HG03097 (cell line): ENCODE measurements around the gene SLC26A11.

Experiments used
- ATAC-seq: cut with Tn5 transposase; IDR thresholded peaks from one replicate; pipeline ENCODE4 v1.9.1; 2021; ENCODE audit not compliant: unreplicated experiment, low FRiP score

SLC26A11 gene

GRCh38 chr17:80216473-80217456, 3.5 kb upstream of the SLC26A11 start:
- no peak for ATAC-seq

- no peak for ATAC-seq
Measured at GRCh38 chr17:80217703-80218362, 2.4 kb upstream of the SLC26A11 start.

DNA sequence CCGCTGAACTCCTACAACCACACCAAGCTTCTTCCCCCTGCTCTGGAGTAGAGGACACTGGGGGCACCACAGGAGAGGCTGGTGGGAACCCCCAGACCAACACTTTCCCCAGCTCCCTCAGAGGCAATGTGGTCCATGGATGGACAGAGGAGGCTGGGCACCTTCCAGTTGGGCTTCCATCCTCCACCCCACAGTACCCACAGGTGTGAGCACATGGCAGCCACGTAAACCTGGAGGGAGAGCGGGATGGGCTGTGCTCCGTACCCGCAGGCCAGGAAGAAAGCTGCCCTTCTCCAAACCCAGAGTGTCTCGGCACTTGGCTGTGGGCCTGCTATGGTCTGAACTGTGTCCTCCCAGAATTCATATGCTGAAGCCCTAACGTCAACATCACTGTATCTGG, 1.8 kb upstream of the SLC26A11 start:
- ATAC-seq, result no peak

GRCh38 chr17:80219013-80219762, 1.0 kb upstream of the SLC26A11 start:
- ATAC-seq, result no peak

DNA sequence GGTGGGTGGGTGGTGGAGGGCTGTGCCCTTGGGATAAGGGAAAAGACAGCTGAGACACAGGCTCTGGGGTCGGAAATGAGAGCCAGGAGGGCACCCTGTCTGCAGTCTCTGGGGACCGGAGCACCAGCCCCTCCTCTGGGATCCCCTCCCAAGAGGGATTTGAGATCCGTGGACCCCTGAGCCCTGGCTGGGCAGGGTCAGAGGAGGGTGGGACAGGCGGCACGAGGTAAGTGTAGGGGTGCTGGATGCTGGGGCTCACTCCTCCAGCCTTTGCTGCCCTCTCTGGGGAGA, 519 bp upstream of the SLC26A11 start:
- ATAC-seq, result no peak

GRCh38 chr17:80220736-80221215, 549 bp downstream of the SLC26A11 start:
- no peak for ATAC-seq

GRCh38 chr17:80221351-80222105, 1.3 kb downstream of the SLC26A11 start:
- ATAC-seq, result no peak

- no peak for ATAC-seq
Measured at GRCh38 chr17:80222376-80223141, 2.3 kb downstream of the SLC26A11 start.

DNA sequence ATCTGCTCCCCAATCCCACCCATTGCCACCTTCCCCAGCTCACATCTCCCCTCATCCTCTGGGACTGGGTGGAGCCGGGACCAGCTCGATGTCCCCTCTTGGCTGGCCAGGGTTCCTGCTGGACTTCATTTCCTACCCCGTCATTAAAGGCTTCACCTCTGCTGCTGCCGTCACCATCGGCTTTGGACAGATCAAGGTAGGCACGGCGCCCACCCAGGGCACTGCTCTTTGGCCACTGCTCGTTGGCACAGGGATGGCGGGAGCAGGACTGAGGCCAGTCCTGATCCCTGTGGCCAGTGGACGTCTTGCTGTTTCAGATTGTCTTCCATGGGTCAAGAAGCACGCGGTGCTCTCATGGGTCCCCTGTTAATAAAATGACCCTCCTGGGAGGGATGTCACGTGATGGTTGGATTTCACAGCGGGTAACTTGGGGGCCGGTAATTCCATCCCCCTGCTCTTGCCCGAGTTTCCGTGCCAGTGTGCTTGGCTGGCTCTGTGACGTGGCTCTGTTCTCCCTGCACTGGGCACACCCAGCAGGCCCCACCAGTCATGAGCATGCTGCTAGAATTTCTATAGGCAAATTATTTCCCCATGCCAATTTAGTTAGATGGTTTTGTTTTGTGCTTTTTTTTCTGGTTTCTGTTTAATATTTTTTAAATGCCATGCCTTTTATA, 3.1 kb downstream of the SLC26A11 start:
- ATAC-seq, result no peak

DNA sequence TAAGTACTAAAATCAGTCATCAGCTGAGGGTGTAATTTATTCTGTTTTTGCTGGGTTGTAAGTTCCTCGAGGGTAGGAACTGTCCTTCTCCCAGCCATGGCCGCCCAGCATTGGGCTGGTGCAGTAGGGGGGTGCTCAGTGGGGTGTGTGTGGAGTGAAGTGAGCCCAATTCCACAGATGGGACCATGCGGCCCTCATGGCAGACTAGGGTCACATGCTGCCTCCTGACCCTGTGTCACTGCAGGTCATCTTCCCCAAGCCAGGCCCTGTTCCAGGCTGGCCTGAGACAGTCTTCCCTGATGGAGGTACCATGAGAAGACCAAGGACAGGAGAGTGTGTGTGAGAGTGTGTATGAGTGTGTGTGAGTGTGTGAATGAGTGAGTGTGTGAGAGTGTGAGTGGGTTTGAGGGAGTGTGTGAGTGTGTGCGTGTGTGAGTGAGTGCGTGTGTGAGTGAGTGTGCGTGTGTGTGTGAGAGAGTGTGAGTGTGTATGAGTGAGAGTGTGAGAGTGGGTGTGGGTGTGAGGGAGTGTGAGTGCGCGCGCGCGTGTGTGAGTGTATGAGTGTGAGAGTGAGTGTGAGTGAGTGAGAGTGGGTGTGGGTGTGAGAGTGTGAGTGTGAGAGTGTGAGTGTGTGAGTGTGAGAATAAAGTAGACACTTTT, 3.7 kb downstream of the SLC26A11 start:
- no peak for ATAC-seq

- no peak for ATAC-seq
Measured at GRCh38 chr17:80224683-80225082, 4.5 kb downstream of the SLC26A11 start.

- ATAC-seq, result no peak
Measured at GRCh38 chr17:80225230-80225629, 5.0 kb downstream of the SLC26A11 start.

- ATAC-seq, result no peak
Measured at GRCh38 chr17:80227156-80227555, 6.9 kb downstream of the SLC26A11 start.

DNA sequence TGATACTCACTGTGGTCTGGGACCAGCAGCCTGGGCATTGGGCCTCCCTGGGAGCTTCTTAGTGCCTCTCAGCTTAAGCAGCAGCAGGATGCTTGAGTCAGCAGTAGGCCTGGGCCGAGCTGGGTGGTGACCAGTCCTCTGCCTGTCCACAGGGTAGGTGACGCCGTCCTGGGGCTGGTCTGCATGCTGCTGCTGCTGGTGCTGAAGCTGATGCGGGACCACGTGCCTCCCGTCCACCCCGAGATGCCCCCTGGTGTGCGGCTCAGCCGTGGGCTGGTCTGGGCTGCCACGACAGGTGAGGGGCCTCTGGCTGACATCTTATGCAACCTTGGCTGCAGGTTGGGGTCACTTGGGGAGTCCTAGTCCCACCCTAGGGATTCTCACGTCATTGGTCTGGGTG, 7.4 kb downstream of the SLC26A11 start:
- no peak for ATAC-seq

- ATAC-seq, result no peak
Measured at GRCh38 chr17:80228477-80228876, 8.2 kb downstream of the SLC26A11 start.

DNA sequence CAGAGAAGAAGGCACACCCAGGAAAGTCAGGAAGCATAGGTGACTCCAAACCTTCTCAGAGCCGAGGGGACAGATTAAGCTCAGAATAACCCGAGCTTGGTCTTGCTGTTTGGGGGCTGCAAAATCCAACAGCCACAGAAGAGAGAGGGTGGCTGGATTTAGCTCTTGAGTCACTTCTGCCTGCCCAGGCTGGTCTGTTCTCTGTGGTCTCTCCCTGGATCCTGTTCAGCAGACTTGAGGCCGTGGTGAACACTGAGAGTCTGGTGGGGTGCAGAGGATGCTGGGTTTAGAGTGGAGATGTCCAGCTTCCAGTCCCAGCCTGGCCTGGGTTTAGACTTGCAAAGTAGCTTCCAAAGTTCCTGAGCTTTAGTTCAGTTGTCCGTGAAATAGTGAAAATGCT, 8.8 kb downstream of the SLC26A11 start:
- no peak for ATAC-seq

- no peak for ATAC-seq
Measured at GRCh38 chr17:80232438-80232837, 12.2 kb downstream of the SLC26A11 start.

DNA sequence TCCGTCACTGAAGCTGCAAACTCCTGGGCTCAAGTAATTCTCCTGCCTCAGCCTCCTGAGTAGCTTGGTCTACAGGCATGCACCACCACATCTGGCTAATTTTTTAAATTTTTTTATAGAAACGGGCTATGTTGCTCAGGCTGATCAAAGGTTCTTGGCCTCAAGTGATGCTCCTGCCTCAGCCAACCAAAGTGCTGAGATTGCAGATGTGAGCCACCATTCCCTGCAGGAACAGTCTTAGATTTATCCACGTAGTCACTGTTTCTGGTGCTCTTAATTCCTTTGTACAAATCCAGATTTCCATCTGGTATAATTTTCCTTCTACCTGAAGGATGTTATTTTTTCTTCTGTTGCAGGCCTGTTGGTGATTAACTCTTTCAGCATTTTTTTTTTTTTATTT, 13.0 kb downstream of the SLC26A11 start:
- ATAC-seq, result no peak

GRCh38 chr17:80236911-80237310, 16.7 kb downstream of the SLC26A11 start:
- ATAC-seq, result no peak
